H9 (cell line): ENCODE measurements around the gene PCSK6. TPM values are rescaled to one million over a fixed set of nuclear protein-coding genes. Genes with fewer than 3 reads are reported as not detected.

Source experiments
- DNase-seq: peaks from one replicate; pipeline ENCODE4 v3.0.0-alpha.2; 2017
- H2AFZ ChIP-seq: one replicate; pipeline ENCODE4 v1.6.1; 2013; ENCODE audit warnings: mild to moderate bottlenecking, low read length, control low read depth, moderate library complexity
- H2AK5ac ChIP-seq: 2 replicates; pipeline ENCODE4 v1.6.1; 2013; ENCODE audit warnings: low read length, control low read depth, mixed read lengths; ENCODE audit not compliant: insufficient read length
- H2BK120ac ChIP-seq: one replicate; pipeline ENCODE4 v1.6.1; 2013; ENCODE audit warnings: low read depth, mild to moderate bottlenecking, low read length, control low read depth, inconsistent platforms; ENCODE audit not compliant: poor library complexity, severe bottlenecking
- H2BK12ac ChIP-seq: 2 replicates; pipeline ENCODE4 v1.6.1; 2013; ENCODE audit warnings: low read length, control low read depth, mixed read lengths, low read depth; ENCODE audit not compliant: insufficient read length
- H2BK15ac ChIP-seq: 2 replicates; pipeline ENCODE4 v1.6.1; 2013; ENCODE audit warnings: low read depth, low read length, control low read depth
- H2BK20ac ChIP-seq: one replicate; pipeline ENCODE4 v1.6.1; 2013; ENCODE audit warnings: low read depth, mild to moderate bottlenecking, low read length, control low read depth, inconsistent platforms; ENCODE audit not compliant: poor library complexity, severe bottlenecking
- H2BK5ac ChIP-seq: 2 replicates; pipeline ENCODE4 v1.6.1; 2013; ENCODE audit warnings: low read length, control low read depth, mixed read lengths; ENCODE audit not compliant: insufficient read length
- H3K14ac ChIP-seq: 2 replicates; pipeline ENCODE4 v1.6.1; 2013; ENCODE audit warnings: low read length, control low read depth; ENCODE audit not compliant: insufficient read depth
- H3K18ac ChIP-seq: 2 replicates; pipeline ENCODE4 v1.6.1; 2013; ENCODE audit warnings: low read depth, mild to moderate bottlenecking, mixed read lengths, low read length, control low read depth; ENCODE audit not compliant: insufficient read length
- H3K23ac ChIP-seq: 2 replicates; pipeline ENCODE4 v1.6.1; 2013; ENCODE audit warnings: low read length, control low read depth, mixed read lengths, low read depth; ENCODE audit not compliant: insufficient read length
- H3K23me2 ChIP-seq: 2 replicates; pipeline ENCODE4 v1.6.1; 2013; ENCODE audit warnings: low read depth, mild to moderate bottlenecking, mixed read lengths, low read length, control low read depth; ENCODE audit not compliant: insufficient read length, poor library complexity, severe bottlenecking
- H3K27ac ChIP-seq: 2 replicates; pipeline ENCODE4 v1.5.1; 2013; ENCODE audit warnings: low read length, control low read depth, mixed read lengths, low read depth; ENCODE audit not compliant: insufficient read length
- H3K27me3 ChIP-seq: 2 replicates; pipeline ENCODE4 v1.6.1; 2013; ENCODE audit warnings: low read length, control low read depth, inconsistent platforms; ENCODE audit not compliant: insufficient read depth
- H3K4ac ChIP-seq: 2 replicates; pipeline ENCODE4 v1.6.1; 2013; ENCODE audit warnings: low read depth, mild to moderate bottlenecking, control low read depth, inconsistent platforms, low read length, moderate library complexity
- H3K4me1 ChIP-seq: 2 replicates; pipeline ENCODE4 v1.6.1; 2013; ENCODE audit warnings: low read length, control low read depth, inconsistent platforms; ENCODE audit not compliant: insufficient read depth
- H3K4me2 ChIP-seq: 2 replicates; pipeline ENCODE4 v1.6.1; 2013; ENCODE audit warnings: low read length, control low read depth, mixed read lengths; ENCODE audit not compliant: insufficient read length, insufficient read depth
- H3K56ac ChIP-seq: 2 replicates; pipeline ENCODE4 v1.6.1; 2013; ENCODE audit warnings: low read depth, mild to moderate bottlenecking, mixed read lengths, low read length, control low read depth; ENCODE audit not compliant: insufficient read length
- H3K79me1 ChIP-seq: 2 replicates; pipeline ENCODE4 v1.6.1; 2013; ENCODE audit warnings: low read depth, mild to moderate bottlenecking, moderate library complexity, low read length, control low read depth, inconsistent platforms; ENCODE audit not compliant: insufficient read depth, poor library complexity, severe bottlenecking
- H3K79me2 ChIP-seq: 2 replicates; pipeline ENCODE4 v1.6.1; 2013; ENCODE audit warnings: low read length, control low read depth, inconsistent platforms; ENCODE audit not compliant: insufficient read depth
- H3K9ac ChIP-seq: 2 replicates; pipeline ENCODE4 v1.6.1; 2013; ENCODE audit warnings: low read length, control low read depth, mixed read lengths; ENCODE audit not compliant: insufficient read length; ENCODE audit errors: extremely low read depth
- H3K9me3 ChIP-seq: one replicate; pipeline ENCODE4 v1.6.1; 2013; ENCODE audit warnings: low read depth, low read length, inconsistent platforms; ENCODE audit not compliant: control insufficient read depth
- H3T11ph ChIP-seq: one replicate; pipeline ENCODE4 v1.6.1; 2013; ENCODE audit warnings: mild to moderate bottlenecking, low read length, control low read depth, inconsistent platforms
- H4K20me1 ChIP-seq: one replicate; pipeline ENCODE4 v1.6.1; 2013; ENCODE audit not compliant: control insufficient read depth, insufficient read length, insufficient read depth
- H4K5ac ChIP-seq: 2 replicates; pipeline ENCODE4 v1.6.1; 2013; ENCODE audit warnings: low read depth, mild to moderate bottlenecking, mixed read lengths, low read length, control low read depth; ENCODE audit not compliant: insufficient read length
- H4K8ac ChIP-seq: replicated peaks from 2 replicates; pipeline ENCODE4 v1.6.1; 2013; ENCODE audit warnings: low read length, control low read depth, mixed read lengths, low read depth; ENCODE audit not compliant: insufficient read length
- H4K91ac ChIP-seq: 2 replicates; pipeline ENCODE4 v1.6.1; 2013; ENCODE audit warnings: low read depth, mild to moderate bottlenecking, moderate library complexity, mixed read lengths, low read length, control low read depth; ENCODE audit not compliant: insufficient read length
- H3K27ac Mint-ChIP-seq, 3 experiments: 2 replicates in 2 of 3; 3 replicates in 1 of 3; pipeline ENCODE4 v1.8.0; 2020 to 2021; ENCODE audit warnings: mixed read lengths in 3 of 3, mild to moderate bottlenecking in 1 of 3, moderate library complexity in 1 of 3
- H3K27me3 Mint-ChIP-seq: 2 replicates; pipeline ENCODE4 v1.8.0; 2021; ENCODE audit warnings: low read depth, mild to moderate bottlenecking, moderate library complexity, mixed read lengths
- H3K36me3 Mint-ChIP-seq, 3 experiments: 2 replicates in 2 of 3; 3 replicates in 1 of 3; pipeline ENCODE4 v1.8.0; 2020 to 2021; ENCODE audit warnings: low read depth in 3 of 3, mixed read lengths in 3 of 3; ENCODE audit not compliant: insufficient read depth in 1 of 3
- H3K4me1 Mint-ChIP-seq, 2 experiments: 2 replicates each; pipeline ENCODE4 v1.8.0; 2020; ENCODE audit warnings: mixed read lengths in 2 of 2
- H3K4me3 Mint-ChIP-seq, 2 experiments: 2 replicates in 1 of 2; 3 replicates in 1 of 2; pipeline ENCODE4 v1.8.0; 2020 to 2021; ENCODE audit warnings: mild to moderate bottlenecking in 2 of 2, mixed read lengths in 2 of 2, moderate library complexity in 1 of 2
- H3K9me3 Mint-ChIP-seq, 2 experiments: 2 replicates in 1 of 2; 3 replicates in 1 of 2; pipeline ENCODE4 v1.8.0; 2020; ENCODE audit warnings: mild to moderate bottlenecking in 2 of 2, mixed read lengths in 2 of 2, moderate library complexity in 1 of 2
- CTCF ChIP-seq: fragments of 200-600 bp; sonication (generic); conservative IDR thresholded peaks from 3 replicates; pipeline ENCODE4 v1.8.0; 2021; ENCODE audit warnings: antibody characterized with exemption, mild to moderate bottlenecking
- WGBS: extraction: QIAGEN DNeasy Blood & Tissue Kit; methylation state at CpG from one replicate; pipeline ENCODE4 v1.1.7; 2013; ENCODE audit warnings: missing lambda C conversion rate, low lambda C conversion rate, mixed read lengths; ENCODE audit not compliant: insufficient read length; ENCODE audit errors: extremely low coverage; 5-methylcytosine and 5-hydroxymethylcytosine counted together
- total RNA-seq: library from RNA; stranded (reverse); gene quantifications from 2 replicates; pipeline ENCODE4 v1.2.1, GENCODE V29; 2021

The PCSK6 gene
- total RNA-seq, 1 experiment from 2014 or later = 4.0 TPM

DNA sequence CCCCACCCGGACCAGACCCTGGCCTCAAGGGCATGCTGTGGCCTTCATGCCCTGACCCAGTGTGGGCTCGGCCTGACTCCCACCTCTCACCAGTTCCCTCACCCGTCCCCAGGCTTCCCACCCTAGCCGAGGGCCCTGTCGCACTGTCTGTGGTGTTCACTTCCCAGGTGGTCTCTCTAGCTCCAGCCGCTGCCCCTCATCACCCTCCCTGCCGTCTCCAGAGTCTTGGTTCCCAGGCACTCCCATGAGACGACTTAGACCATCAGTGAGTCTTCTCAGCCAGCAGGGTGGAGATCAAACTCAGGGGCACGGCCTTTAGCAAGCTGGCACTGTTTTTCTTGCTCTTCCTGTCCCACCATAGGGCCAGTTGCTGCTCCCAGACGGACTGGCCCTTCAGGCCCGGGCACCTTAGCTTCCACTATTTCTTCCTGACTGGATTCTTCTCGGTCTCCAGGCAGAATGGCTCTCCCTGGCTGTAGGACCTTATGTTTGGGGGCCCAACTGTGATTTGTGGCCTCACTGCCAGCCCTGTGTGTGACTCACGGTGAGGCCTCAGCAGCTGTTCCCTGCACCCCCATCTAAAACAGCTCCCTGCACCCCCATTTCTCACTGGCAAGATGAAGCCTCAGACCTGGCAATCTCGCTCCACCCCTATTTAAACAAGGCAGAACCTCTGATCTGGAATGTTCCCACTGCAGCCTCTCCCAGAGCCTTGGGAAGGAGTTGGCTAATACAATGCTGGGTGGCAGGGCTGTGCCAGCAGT is 9.4 kb upstream of the PCSK6 start:
- no peak overlapping the region for H3K23ac ChIP-seq
- Mint-ChIP-seq H3K9me3 (peaks cover 0 to under 1% of the 10 kb centered on the region in 2 experiments; a peak in 2 of 5 replicates), H3K27me3 (peaks cover 39% of the 10 kb centered on the region), H3K27ac (no peak overlapping the region), H3K4me1 (peaks cover 35 to 51% of the 10 kb centered on the region in 2 experiments), H3K36me3 (peaks cover 0 to 1% (median 0%) of the 10 kb centered on the region in 3 experiments; a peak in 1 of 7 replicates), H3K4me3 (no peak overlapping the region)
- no peak overlapping the region for H3K27ac ChIP-seq
- H4K91ac ChIP-seq = no peak overlapping the region
- no peak overlapping the region for H2BK12ac ChIP-seq
- no peak overlapping the region for H2AK5ac ChIP-seq
- no peak overlapping the region for H3K9ac ChIP-seq
- no peaks in the 10 kb centered on the region for H3K9me3 ChIP-seq
- TF ChIP-seq CTCF = no peak
- no peak overlapping the region for H4K8ac ChIP-seq
- no peak overlapping the region for H2BK120ac ChIP-seq
- H3K4me2 ChIP-seq = no peak overlapping the region
- no peaks in the 10 kb centered on the region for H3K4me1 ChIP-seq
- no peak overlapping the region for H3K14ac ChIP-seq
- H4K5ac ChIP-seq = no peak overlapping the region
- no peaks in the 10 kb centered on the region for H3K79me2 ChIP-seq
- H3K4ac ChIP-seq = no peak overlapping the region
- no peak for DNase-seq
- no peak overlapping the region for H2BK5ac ChIP-seq
- no peaks in the 10 kb centered on the region for H3K23me2 ChIP-seq
- H3K79me1 ChIP-seq = no peaks in the 10 kb centered on the region
- no peak overlapping the region for H3K18ac ChIP-seq
- no peak overlapping the region for H2AFZ ChIP-seq
- no CpG with 5 or more reads among the region's 14 CpGs for WGBS
- H2BK20ac ChIP-seq = no peak overlapping the region
- no peaks in the 10 kb centered on the region for H3K27me3 ChIP-seq
- H4K20me1 ChIP-seq = no peaks in the 10 kb centered on the region
- H2BK15ac ChIP-seq = no peak overlapping the region
- H3K56ac ChIP-seq = no peak overlapping the region
- no peak overlapping the region for H3T11ph ChIP-seq
